ENCODE measurements around the gene CCR3.
A peak's percentile ranks its signal among the peaks of the same experiment; 100 is the strongest.

CCR3 gene

DNA sequence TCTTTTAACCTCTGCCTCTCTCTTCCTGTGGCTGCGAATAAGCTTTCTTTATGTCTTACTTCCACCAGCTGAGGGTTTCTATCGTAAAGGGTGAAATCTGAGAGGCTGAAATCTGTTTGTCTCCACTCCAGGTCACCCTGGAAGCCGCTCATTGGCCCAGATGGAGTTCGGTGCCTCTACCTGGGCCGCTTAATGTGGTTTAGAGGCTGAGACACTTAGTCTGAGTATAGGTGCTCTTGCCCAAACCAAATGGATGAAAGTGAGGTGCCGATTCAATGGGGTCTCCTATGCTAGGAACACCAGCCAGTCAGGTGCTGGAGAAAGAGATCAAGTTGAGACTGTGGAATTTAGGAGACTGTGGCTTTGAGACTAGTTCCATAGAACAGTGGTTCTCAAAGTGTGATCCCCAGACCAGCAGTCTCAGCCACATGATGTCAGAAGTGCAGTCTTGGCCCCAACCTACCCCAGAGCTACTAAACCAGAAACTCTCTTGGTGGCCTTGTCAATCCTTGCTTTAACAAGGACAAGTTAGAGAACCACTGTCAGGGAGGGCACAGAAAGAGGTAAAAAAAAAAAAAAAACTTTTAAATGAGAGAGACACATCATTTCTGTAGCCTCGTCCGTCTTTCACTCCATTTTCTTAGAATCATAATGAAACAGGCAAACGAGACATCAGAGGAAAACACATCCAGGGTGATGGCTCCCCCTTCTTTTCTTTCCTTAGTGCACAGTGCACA is 56.8 kb downstream of the CCR3 start:
- TF ChIP-seq, protein P1, sequence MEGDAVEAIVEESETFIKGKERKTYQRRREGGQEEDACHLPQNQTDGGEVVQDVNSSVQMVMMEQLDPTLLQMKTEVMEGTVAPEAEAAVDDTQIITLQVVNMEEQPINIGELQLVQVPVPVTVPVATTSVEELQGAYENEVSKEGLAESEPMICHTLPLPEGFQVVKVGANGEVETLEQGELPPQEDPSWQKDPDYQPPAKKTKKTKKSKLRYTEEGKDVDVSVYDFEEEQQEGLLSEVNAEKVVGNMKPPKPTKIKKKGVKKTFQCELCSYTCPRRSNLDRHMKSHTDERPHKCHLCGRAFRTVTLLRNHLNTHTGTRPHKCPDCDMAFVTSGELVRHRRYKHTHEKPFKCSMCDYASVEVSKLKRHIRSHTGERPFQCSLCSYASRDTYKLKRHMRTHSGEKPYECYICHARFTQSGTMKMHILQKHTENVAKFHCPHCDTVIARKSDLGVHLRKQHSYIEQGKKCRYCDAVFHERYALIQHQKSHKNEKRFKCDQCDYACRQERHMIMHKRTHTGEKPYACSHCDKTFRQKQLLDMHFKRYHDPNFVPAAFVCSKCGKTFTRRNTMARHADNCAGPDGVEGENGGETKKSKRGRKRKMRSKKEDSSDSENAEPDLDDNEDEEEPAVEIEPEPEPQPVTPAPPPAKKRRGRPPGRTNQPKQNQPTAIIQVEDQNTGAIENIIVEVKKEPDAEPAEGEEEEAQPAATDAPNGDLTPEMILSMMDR (IDR thresholded peaks at IDR 0.05; ENCODE audit: extremely low read depth, insufficient read depth, missing control alignments): no peak
- in situ Hi-C loops (cut with MboI; ENCODE audit: low pct_unique_long_range_greater_than_20kb, low sequenced_read_pairs, unreplicated experiment): no loop called here
- DNase-seq (ENCODE audit: low spot score): peak; percentile 39

DNA sequence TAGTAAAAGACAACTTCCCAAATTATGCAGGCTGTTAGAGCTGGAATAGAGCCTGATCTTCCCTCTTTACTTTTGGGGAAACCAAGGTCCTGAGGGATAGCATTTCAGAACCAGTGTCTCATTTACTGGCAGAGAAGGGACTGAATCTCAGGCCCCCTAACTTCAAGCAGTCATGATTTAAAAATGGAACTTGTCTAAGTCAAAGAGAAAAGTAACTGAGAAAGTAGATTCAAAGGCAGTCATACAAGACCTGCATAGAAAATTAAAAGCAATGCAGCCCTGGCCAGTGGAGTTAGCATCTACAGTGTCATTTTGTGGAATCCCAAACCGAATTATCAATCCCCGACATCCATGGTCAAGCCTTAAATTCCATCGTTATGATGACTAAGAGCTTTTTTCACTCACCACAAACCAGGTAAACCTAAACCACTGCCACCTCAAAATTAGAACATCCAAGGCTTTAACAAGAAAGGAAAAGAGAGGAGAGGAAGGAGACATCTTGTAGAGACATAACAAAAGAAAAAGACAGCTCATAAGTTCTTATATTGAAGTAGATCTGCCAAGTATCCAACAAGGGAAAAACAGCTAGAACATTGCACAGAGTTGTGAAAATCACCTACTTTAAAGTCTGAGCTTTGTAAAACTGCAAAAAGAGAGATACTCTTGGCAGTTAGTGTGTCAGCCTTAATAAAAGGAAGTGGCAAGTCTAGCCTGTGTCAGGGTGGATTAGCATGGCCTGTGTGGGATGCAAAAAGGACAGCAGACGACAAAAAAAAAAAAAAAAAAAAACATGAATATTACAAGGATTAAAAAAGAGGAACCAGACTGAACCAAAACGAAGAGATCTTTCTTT is 57.6 kb downstream of the CCR3 start:
- TF ChIP-seq, protein P1 (IDR thresholded peaks at IDR 0.05; ENCODE audit: extremely low read depth, insufficient read depth, missing control alignments): no peak
- DNase-seq (ENCODE audit: low spot score): peak; percentile 7
- in situ Hi-C loops (cut with MboI; ENCODE audit: low pct_unique_long_range_greater_than_20kb, low sequenced_read_pairs, unreplicated experiment): loop anchor here (5.0 kb wide), 1 partner anchor 67 kb away; no protein-coding TSS in a partner anchor

DNA sequence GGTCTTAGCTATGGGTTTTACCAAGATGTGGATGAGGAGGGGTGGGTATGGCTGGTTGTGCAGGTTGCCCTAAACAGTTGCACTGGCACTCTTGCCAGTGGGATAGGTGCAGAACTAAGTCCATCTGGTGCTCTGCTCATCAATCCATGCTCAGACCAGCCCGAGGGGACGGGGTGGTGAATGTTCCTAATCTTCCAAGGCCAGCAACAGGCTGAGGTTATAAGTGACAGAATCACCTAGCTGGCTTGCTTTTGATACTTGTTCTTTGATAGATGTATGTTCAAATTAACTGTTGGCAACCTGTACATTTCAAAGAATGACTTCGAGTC is 58.2 kb downstream of the CCR3 start:
- no peak for DNase-seq (ENCODE audit: low spot score)
- TF ChIP-seq, protein P1 (IDR thresholded peaks at IDR 0.05; ENCODE audit: extremely low read depth, insufficient read depth, missing control alignments): no peak
- in situ Hi-C loops (cut with MboI; ENCODE audit: low pct_unique_long_range_greater_than_20kb, low sequenced_read_pairs, unreplicated experiment): loop anchor here (5.0 kb wide), 1 partner anchor 67 kb away; no protein-coding TSS in a partner anchor

DNA sequence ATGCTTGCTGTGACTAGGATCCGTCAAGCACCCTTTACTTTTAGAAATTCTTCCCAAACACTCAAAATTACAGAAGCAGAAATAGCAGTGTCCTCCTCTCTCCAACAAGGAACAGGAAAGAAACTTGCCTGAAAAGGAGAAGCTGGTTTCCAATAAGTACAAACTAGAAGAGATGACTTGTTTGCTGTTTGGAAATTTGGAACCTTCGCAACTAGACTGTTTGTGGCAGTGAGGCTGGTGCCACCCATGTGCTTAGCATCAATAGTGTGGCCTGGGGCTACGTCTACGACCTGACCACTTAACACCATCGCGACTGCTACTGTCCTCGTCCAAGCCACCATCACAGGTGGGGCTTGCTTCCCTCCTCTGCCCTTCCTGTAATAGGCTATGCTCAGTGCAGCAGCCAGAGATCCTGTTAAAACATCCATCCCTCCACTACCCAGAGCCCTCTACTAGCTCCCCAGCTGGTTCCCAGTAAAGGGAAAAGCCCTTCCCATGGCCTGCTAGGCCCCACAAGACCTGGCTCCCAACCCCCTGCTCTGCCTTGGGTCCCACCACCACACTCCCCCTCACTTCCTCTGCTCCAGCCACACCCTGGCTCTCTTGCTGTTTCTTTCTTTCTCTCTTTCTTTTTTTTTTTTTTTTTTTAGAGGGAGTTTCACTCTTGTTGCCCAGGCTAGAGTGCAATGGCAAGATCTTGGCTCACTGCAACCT is 59.0 kb downstream of the CCR3 start:
- in situ Hi-C loops (cut with MboI; ENCODE audit: low pct_unique_long_range_greater_than_20kb, low sequenced_read_pairs, unreplicated experiment): loop anchor here (5.0 kb wide), 1 partner anchor 66 kb away; no protein-coding TSS in a partner anchor
- no peak for DNase-seq (ENCODE audit: low spot score)
- TF ChIP-seq, protein P1 (IDR thresholded peaks at IDR 0.05; ENCODE audit: extremely low read depth, insufficient read depth, missing control alignments): no peak

DNA sequence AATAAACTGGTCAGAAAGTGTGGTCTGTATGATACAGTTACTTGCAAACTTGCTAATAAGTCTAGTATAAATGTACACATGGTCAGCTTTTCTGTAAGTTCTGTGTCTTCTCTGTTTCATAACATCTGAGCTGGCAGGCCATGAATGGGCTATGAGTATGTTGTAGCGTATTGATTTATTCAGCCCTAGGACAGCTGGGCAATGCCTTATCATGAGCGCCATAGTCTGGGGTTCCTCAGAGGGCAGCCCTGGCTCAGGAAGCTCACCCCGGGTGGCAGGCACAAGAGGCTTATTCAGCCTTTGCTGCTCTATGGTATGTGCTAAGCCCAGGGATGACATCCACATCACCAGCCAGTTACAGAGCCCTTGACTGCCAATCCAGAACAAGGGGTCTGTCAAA is 61.0 kb downstream of the CCR3 start:
- TF ChIP-seq, protein P1 (IDR thresholded peaks at IDR 0.05; ENCODE audit: extremely low read depth, insufficient read depth, missing control alignments): no peak
- no peak for DNase-seq (ENCODE audit: low spot score)
- in situ Hi-C loops (cut with MboI; ENCODE audit: low pct_unique_long_range_greater_than_20kb, low sequenced_read_pairs, unreplicated experiment): loop anchor here (5.0 kb wide), 1 partner anchor 64 kb away; no protein-coding TSS in a partner anchor

DNA sequence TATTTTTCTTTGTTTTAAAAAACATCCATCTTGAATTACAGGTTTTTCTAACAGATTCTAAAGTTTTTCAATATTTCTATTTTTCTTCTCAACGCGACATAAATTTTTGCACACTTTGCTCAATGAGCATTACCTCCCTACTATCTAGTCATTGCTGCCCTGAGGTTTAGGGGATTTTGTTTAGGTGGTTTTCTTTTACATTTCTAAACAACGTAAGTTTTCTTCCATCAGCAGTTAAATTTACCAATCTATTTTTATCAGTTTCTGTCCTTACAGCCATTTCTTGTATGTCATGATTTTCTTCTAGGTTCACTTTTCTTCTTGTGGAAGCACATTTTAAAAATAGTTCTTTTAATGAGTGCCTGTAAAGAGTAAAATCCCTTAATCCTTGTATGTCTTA is 62.5 kb downstream of the CCR3 start:
- in situ Hi-C loops (cut with MboI; ENCODE audit: low pct_unique_long_range_greater_than_20kb, low sequenced_read_pairs, unreplicated experiment): loop anchor here (5.0 kb wide), 1 partner anchor 63 kb away; no protein-coding TSS in a partner anchor
- DNase-seq (ENCODE audit: low spot score): peak; percentile 21
- TF ChIP-seq, protein P1 (IDR thresholded peaks at IDR 0.05; ENCODE audit: extremely low read depth, insufficient read depth, missing control alignments): no peak

Measured in GM13977 (cell line).